HepG2 (cell line): ENCODE data around the gene NIN.

Experiments used
- TF ChIP-seq, protein P1 (sequence below): IDR thresholded peaks from 2 replicates; pipeline ENCODE4 v1.6.1; 2016; ENCODE audit warnings: low read depth
- TF ChIP-seq, protein P2 (sequence below): sonication (generic); formaldehyde crosslinking; IDR thresholded peaks from 2 replicates; pipeline ENCODE4 v1.8.0; 2022; ENCODE audit warnings: mild to moderate bottlenecking, missing genetic modification reagents, moderate library complexity
- TF ChIP-seq, protein P3 (sequence below): sonication (generic); formaldehyde crosslinking; IDR thresholded peaks from 2 replicates; pipeline ENCODE4 v1.5.1; 2020; ENCODE audit warnings: missing genetic modification reagents, mild to moderate bottlenecking, borderline replicate concordance

DNA sequence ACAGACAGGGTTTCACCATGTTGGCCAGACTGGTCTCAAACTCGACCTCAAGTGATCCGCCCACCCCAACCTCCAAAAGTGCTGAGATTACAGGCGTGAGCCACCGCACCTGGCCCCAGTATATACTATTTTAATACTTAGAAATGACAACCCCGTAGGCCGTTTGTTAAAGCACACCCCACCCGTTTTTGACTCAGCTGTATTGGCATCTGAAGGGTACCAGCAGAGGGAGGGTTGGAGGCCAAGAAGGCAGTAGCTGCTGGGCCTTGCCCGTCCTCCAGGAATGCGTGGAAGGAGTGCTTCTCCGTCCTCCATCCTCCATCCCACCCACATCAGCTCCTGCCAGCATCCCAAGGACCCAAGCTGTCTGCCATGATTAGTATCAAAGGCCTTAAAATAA, 6.3 kb upstream of the NIN start:
- TF ChIP-seq, protein P1, sequence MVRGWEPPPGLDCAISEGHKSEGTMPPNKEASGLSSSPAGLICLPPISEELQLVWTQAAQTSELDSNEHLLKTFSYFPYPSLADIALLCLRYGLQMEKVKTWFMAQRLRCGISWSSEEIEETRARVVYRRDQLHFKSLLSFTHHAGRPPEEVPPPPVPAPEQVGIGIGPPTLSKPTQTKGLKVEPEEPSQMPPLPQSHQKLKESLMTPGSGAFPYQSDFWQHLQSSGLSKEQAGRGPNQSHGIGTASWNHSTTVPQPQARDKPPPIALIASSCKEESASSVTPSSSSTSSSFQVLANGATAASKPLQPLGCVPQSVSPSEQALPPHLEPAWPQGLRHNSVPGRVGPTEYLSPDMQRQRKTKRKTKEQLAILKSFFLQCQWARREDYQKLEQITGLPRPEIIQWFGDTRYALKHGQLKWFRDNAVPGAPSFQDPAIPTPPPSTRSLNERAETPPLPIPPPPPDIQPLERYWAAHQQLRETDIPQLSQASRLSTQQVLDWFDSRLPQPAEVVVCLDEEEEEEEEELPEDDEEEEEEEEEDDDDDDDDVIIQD (CRISPR knock-in tag) = no peak
- TF ChIP-seq, protein P2, sequence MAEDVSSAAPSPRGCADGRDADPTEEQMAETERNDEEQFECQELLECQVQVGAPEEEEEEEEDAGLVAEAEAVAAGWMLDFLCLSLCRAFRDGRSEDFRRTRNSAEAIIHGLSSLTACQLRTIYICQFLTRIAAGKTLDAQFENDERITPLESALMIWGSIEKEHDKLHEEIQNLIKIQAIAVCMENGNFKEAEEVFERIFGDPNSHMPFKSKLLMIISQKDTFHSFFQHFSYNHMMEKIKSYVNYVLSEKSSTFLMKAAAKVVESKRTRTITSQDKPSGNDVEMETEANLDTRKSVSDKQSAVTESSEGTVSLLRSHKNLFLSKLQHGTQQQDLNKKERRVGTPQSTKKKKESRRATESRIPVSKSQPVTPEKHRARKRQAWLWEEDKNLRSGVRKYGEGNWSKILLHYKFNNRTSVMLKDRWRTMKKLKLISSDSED (CRISPR knock-in tag) = no peak
- TF ChIP-seq, protein P3, sequence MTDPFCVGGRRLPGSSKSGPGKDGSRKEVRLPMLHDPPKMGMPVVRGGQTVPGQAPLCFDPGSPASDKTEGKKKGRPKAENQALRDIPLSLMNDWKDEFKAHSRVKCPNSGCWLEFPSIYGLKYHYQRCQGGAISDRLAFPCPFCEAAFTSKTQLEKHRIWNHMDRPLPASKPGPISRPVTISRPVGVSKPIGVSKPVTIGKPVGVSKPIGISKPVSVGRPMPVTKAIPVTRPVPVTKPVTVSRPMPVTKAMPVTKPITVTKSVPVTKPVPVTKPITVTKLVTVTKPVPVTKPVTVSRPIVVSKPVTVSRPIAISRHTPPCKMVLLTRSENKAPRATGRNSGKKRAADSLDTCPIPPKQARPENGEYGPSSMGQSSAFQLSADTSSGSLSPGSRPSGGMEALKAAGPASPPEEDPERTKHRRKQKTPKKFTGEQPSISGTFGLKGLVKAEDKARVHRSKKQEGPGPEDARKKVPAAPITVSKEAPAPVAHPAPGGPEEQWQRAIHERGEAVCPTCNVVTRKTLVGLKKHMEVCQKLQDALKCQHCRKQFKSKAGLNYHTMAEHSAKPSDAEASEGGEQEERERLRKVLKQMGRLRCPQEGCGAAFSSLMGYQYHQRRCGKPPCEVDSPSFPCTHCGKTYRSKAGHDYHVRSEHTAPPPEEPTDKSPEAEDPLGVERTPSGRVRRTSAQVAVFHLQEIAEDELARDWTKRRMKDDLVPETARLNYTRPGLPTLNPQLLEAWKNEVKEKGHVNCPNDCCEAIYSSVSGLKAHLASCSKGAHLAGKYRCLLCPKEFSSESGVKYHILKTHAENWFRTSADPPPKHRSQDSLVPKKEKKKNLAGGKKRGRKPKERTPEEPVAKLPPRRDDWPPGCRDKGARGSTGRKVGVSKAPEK (CRISPR knock-in tag) = no peak
